ENCODE data around the gene ZFYVE28. TPM values are rescaled to one million over a fixed set of nuclear protein-coding genes. Genes with fewer than 3 reads are reported as not detected.

ZFYVE28 gene
- total and polyA plus RNA-seq, 10 of the 15 experiments (the other 5 are each of a cell fraction or from before 2014, with no cell fraction given) = 0.06 to 1.9 (median 0.22) TPM; not detected in 1

- TF ChIP-seq POLR2AphosphoS2 (IDR thresholded peaks at IDR 0.05; ENCODE audit: low read depth, low read length) (peak; percentile 82; the same call in 1 of the 2 replicates), KLF5 (IDR thresholded peaks at IDR 0.05; ENCODE audit: partially characterized antibody) (no peak), NR2C1 (IDR thresholded peaks at IDR 0.05) (no peak), EP300 (IDR thresholded peaks at IDR 0.05; ENCODE audit: borderline replicate concordance in 1 of 2, control insufficient read depth in 1 of 2, low read depth in 2 of 2, low read length in 2 of 2) (peak in 1 of 2 experiments; percentile 36; a peak in 1 of 4 replicates), SREBF2 (IDR thresholded peaks at IDR 0.05; ENCODE audit: low read length) (no peak), MTA2 (IDR thresholded peaks at IDR 0.05; ENCODE audit: low read depth) (no peak), TBL1XR1 (IDR thresholded peaks at IDR 0.05; ENCODE audit: low read depth, low read length) (no peak), EZH2 (IDR thresholded peaks at IDR 0.05; ENCODE audit: borderline replicate concordance, control insufficient read depth, low read depth, low read length) (no peak), CREM (IDR thresholded peaks at IDR 0.05; ENCODE audit: low read depth) (no peak; the same call in 1 of the 2 replicates), ZNF687 (IDR thresholded peaks at IDR 0.05) (peak; percentile 92), NFIC (IDR thresholded peaks at IDR 0.05; ENCODE audit: low read depth, low read length) (no peak), TCF7 (IDR thresholded peaks at IDR 0.05; ENCODE audit: borderline replicate concordance) (no peak), EED (IDR thresholded peaks at IDR 0.05; ENCODE audit: low read depth) (no peak), PAX8 (IDR thresholded peaks at IDR 0.05) (no peak), MXI1 (IDR thresholded peaks at IDR 0.05; ENCODE audit: low read depth, low read length) (peak; percentile 95), CEBPB (IDR thresholded peaks at IDR 0.05; ENCODE audit: borderline replicate concordance in 1 of 2, low read depth in 2 of 2, low read length in 2 of 2) (peak in 1 of 2 experiments; percentile 21; a peak in 1 of 4 replicates), ZNF217 (IDR thresholded peaks at IDR 0.05) (no peak), HDAC6 (IDR thresholded peaks at IDR 0.05; ENCODE audit: unreplicated experiment) (peak; percentile 66), NR2F1 (conservative IDR thresholded peaks at IDR 0.05) (peak; percentile 49; the same call in 1 of the 2 replicates), NFYB (IDR thresholded peaks at IDR 0.05; ENCODE audit: insufficient read depth, low read depth, low read length) (peak; percentile 94), ASH2L (IDR thresholded peaks at IDR 0.05; ENCODE audit: borderline replicate concordance, low read depth) (no peak), BACH1 (IDR thresholded peaks at IDR 0.05; ENCODE audit: borderline replicate concordance) (peak; percentile 83), ATF7 (IDR thresholded peaks at IDR 0.05; ENCODE audit: low read depth) (no peak)
- TF ChIP-seq, protein P1, sequence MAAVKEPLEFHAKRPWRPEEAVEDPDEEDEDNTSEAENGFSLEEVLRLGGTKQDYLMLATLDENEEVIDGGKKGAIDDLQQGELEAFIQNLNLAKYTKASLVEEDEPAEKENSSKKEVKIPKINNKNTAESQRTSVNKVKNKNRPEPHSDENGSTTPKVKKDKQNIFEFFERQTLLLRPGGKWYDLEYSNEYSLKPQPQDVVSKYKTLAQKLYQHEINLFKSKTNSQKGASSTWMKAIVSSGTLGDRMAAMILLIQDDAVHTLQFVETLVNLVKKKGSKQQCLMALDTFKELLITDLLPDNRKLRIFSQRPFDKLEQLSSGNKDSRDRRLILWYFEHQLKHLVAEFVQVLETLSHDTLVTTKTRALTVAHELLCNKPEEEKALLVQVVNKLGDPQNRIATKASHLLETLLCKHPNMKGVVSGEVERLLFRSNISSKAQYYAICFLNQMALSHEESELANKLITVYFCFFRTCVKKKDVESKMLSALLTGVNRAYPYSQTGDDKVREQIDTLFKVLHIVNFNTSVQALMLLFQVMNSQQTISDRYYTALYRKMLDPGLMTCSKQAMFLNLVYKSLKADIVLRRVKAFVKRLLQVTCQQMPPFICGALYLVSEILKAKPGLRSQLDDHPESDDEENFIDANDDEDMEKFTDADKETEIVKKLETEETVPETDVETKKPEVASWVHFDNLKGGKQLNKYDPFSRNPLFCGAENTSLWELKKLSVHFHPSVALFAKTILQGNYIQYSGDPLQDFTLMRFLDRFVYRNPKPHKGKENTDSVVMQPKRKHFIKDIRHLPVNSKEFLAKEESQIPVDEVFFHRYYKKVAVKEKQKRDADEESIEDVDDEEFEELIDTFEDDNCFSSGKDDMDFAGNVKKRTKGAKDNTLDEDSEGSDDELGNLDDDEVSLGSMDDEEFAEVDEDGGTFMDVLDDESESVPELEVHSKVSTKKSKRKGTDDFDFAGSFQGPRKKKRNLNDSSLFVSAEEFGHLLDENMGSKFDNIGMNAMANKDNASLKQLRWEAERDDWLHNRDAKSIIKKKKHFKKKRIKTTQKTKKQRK (IDR thresholded peaks at IDR 0.05; ENCODE audit: low read depth, low read length) = peak; percentile 62
Observed at GRCh38 chr4:2262145-2262943, 156.1 kb downstream of the ZFYVE28 start (continued).

All from GM12878 (cell line).